GM18870 (cell line): Measurements from ENCODE around the gene TMX2.

Experiments used
- ATAC-seq: cut with Tn5 transposase; IDR thresholded peaks from one replicate; pipeline ENCODE4 v1.9.1; 2021; ENCODE audit warnings: moderate library complexity; ENCODE audit not compliant: unreplicated experiment

The TMX2 gene

DNA sequence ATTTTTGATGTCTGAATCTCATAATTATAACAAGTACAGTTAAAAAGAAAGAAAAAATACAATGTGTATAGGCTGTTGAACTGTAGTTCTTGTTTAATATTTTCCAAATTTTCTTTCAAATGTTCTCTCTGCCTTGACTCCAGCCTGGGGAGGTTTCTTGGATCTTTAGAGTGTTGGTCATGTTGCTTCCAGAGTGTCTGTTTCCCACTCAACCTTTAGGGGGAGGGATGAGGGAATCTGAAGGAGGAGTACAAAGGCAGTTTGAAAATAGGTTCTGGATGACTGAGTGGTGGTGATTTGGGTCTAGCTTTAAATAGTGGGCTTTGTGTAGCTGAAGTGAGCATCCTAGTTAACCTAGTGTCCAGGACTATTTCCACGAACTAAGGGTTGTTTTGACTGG, 51.2 kb downstream of the TMX2 start:
- ATAC-seq, result no peak

DNA sequence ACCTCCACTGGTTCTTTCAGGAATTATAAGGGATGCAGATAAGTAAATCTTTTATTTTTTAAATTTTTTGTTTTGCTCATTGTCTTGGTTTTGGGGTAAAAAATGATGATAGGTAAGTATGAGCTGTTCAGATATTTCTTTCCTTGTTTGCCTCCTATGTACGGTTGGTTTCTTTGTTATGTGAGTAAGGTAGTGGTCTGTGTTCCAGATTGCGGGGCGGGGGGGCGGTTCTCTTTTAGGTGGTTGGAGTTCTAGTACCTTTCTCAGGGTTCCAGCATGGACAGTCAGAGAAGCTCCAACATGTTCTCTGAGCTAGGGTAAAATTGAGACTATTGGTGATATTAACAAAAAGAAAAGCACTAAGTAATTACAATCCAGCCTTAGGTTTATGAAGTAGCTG, 51.6 kb downstream of the TMX2 start:
- no peak for ATAC-seq

DNA sequence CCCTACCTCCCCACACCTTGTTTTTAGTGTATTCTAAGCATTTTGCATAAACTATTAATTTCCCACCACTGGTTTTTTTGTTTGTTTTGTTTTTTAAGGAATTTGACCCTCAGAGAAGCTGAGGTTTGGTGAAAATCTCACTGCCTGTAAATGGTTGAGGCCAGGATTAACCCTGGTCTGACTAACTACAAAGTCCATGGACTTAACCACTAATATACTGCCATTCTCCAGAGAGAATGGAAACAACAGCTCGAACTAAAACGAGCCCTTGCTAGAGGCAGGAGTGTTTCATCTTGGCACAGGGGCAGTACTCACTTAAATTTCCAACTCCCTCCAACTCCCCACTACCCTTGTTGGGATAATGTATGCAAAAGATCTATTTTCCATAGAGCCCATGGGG, 52.2 kb downstream of the TMX2 start:
- no peak for ATAC-seq

DNA sequence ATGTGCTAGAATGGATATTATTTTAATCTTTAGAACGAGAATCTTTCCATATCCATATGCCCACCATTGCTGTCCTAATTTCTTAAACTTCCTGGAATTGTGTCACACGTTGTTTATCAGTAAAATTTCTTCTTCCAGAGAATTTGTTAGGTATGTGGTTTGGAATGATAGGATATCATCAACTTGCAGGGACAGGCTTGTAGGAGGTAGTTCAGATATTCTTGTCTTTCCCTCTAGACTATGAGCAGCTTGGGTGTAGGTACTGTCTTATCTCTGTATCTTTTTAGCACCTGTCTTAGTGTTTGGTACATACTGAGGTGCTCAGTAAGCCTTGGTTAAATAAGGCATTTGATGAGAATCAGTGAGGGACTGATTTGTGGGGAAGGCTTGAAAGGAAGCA, 52.6 kb downstream of the TMX2 start:
- no peak for ATAC-seq

DNA sequence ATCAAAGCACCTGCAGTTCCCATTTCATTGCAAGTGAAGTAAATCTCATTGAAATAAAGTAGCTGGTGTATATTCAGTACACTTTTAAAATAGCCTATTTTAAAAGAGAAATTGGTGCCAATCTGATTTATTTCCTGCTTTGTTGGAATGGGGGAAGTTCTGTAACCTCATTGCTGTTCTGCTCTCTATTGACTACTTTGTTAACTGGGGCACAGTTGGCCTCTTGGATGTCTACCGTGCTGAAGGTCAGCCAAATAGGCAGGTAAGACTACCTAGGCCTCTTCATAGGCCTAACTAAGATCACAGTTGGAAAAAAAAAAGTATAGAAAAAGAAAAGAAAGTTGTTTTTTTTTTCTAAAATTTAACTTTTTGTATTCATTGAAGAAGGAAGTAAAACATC, 58.4 kb downstream of the TMX2 start:
- ATAC-seq, result no peak

DNA sequence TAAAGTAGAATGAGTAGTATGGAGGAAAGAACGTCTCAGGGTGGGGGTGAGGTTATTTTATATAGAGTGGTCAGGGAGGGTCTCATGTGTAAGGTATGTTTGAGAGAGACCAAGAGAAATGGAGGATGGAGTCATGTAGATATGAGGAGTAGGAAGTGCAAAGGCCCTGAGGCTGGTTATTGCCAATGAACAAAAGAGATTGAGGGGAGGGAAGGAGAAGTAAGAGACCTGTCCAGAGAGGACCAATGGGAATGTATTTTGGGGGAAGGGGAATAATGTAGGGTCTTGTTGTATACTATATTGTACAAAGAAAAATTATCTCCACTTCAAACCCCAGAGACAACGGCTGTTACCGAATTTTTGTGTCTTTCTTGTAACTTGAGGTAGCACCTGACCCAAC, 59.0 kb downstream of the TMX2 start:
- no peak for ATAC-seq

GRCh38 chr11:57772562-57772961, 60.2 kb downstream of the TMX2 start:
- no peak for ATAC-seq

GRCh38 chr11:57773026-57773598, 60.7 kb downstream of the TMX2 start:
- ATAC-seq, result no peak

DNA sequence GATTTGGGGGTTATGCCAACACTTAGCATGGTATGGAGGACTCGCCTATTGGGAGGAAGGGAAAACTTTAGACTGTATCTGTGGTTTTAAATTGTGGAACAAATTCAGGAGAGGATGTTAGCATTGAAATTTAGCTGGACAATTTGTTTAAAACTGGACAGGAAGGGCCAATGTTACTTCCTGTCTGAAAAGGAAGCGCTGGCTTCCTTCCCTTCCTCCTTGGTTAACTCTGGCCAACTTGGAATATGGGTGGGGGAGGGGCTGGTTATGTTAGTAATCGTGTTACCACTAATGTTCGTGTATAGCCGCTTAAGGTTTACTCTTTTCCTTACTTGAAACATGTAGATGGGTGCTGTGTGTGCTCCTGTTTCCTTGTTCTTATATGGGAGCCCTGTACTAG, 63.1 kb downstream of the TMX2 start:
- no peak for ATAC-seq

DNA sequence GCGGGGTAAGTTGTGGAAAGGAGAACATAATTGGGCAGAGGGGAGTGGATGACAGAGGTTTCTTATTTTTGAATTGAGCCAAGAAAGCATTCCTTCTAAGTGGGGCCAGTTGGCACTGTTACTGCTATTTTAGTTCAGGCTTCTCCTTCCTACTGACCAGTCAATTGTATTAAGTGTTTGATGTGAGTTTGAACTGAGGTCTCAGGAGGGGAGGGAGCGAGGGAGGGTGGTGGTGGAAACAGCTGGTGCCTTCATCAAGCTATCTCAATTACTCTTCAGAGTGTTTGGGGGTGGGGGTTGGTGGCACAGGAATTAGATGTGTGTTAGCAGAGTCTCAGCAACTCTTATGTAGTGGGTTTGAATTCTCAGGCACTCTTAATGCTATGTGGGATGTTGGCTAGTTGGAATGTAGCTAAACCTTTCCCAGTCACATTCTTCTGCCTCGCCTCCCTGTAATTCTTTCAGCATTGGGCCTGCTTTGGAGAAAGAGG, 63.7 kb downstream of the TMX2 start:
- no peak for ATAC-seq

DNA sequence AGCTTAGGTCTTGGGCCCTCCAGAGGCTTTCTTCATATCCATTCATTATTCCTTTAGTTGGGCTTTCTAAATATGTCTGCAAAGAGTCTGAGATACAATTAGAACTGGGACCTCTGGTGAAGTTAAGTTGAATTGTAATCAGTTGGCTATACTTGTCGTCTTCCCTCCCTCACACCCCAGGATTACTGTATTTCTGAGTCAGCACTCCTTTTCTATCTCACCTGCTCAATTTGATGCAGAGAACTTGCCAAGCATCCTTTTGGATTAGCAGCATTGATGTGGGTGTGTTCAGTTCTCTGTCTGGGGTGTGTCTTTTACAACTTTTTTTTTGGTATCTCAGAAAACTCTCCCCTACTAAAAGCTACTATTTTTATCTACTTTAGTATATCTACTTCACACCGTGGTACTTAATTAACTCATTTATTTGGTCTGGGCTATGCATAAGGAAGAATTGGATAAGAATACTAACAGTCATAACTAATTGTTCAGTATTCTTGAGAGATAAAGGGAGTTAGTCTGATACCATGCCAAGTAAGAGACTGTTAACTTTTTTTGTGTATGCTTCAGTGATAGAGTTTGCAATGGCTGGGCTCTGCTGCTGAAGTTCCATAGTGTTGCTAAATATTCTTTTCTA, 64.3 kb downstream of the TMX2 start:
- ATAC-seq, result no peak

- no peak for ATAC-seq
Observed at GRCh38 chr11:57777969-57778317, 65.5 kb downstream of the TMX2 start.

DNA sequence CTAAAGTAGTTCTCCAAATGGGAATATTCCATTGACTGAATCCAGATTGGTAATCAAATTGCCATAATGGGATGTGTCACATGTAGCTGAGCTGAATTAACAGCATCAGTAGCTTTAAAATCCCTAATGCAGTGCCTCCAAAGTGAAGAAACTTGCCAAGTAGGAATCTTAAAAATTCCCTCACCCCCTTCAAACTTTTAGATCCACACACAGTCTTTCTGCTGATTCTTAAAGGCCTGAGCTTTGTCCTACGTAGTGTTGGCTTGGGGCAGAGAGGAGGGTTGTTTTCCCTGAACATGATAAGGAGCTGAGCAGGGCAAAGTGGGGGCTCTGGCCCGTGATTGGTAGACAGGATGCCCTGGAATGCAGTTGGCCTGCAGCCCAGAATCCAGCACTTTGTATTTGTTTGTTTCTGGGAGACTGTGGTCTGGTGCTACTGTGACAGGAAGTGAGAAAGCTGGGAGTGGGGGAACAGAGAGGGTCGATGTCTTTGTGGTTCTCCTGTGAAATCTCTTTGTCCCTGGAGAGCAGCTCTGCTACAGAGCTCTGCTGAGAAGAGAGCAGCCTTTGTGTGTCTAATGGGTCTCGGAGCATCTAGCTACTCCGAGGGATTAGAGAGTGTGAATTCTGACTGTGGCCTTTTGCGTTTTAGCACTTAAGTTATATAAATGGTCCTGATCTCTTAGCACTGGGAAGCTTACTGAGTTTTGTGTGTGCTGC, 66.1 kb downstream of the TMX2 start:
- no peak for ATAC-seq

- ATAC-seq, result no peak
Observed at GRCh38 chr11:57779276-57779675, 66.9 kb downstream of the TMX2 start.

- no peak for ATAC-seq
Observed at GRCh38 chr11:57781529-57781943, 69.1 kb downstream of the TMX2 start.

- no peak for ATAC-seq
Observed at GRCh38 chr11:57785072-57785471, 72.7 kb downstream of the TMX2 start.

DNA sequence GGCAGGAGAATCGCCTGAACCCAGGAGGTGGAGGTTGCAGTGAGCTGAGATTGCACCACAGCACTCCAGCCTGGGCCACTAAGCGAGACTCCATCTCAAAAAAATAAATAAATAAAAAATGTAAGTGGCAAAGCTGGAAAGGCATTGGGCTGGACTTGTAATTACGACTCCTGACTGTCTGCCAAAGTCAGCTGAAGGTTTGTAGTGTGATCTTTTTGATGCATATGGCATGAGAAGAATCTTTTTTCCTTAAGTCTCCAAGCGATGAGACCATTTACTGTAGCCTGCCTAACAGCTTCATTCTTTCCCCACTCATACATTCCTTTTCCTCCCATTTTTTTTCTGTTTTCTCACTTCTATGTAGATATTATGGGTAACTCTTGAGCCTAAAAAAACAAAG, 74.0 kb downstream of the TMX2 start:
- no peak for ATAC-seq

DNA sequence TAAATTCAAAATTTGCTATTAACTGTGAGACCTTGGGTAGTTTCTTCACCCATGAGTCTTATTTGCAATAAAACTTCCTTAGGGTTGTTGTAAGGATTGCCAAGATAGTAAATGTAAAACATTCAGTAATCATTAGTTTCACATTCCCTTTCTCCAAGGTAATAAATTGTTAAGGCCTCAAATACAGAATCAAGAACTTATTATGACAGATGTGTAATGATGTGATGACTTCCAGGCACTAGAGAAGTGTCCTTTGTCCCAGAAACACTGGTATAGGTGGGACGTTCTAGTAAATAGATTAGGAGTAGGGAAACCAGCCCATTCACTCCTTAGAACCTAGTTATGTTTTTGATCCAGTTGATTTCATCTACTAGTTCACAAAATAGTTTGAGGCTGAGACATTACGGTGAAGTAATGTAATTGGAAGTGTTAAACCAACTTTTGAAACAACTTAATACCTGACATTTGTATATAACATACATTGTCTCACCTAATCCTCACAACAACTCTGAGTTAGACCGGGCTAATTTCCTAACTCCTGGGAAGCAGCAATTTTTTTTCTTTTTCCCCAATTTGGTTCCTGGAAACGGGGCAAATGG, 74.7 kb downstream of the TMX2 start:
- ATAC-seq, result no peak

GRCh38 chr11:57787920-57788702, 75.7 kb downstream of the TMX2 start:
- ATAC-seq, result no peak

GRCh38 chr11:57788703-57789088, 76.3 kb downstream of the TMX2 start:
- no peak for ATAC-seq
